HG03108 (cell line): Measurements from ENCODE around the gene HOXB1.

ENCODE experiments used
- ATAC-seq: cut with Tn5 transposase; IDR thresholded peaks from one replicate; pipeline ENCODE4 v1.9.1; 2021; ENCODE audit warnings: moderate library complexity; ENCODE audit not compliant: unreplicated experiment

Gene HOXB1

GRCh38 chr17:48530887-48531272 lies at the start of gene HOXB1:
Gene HOXB1 (minus strand): TSS chr17:48531011. CDS start chr17:48530904, 107 bp downstream.
- no peak for ATAC-seq

GRCh38 chr17:48579760-48580554 lies 49.1 kb upstream of the HOXB1 start:
- no peak for ATAC-seq

DNA sequence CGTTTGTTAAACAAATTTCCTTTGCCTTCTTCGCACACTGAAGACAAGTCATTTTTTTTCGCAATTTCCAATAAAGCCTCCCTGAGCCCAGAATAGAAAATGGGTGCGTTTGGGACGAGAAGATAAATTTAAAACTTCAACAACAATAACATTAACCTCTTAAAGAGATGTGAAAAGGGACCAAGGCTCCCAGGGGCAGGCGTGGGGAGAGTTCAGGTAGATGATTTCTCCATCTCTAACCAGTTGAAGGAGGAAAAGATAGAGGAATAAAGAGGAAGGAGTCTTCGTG lies 48.6 kb upstream of the HOXB1 start:
- ATAC-seq = no peak

DNA sequence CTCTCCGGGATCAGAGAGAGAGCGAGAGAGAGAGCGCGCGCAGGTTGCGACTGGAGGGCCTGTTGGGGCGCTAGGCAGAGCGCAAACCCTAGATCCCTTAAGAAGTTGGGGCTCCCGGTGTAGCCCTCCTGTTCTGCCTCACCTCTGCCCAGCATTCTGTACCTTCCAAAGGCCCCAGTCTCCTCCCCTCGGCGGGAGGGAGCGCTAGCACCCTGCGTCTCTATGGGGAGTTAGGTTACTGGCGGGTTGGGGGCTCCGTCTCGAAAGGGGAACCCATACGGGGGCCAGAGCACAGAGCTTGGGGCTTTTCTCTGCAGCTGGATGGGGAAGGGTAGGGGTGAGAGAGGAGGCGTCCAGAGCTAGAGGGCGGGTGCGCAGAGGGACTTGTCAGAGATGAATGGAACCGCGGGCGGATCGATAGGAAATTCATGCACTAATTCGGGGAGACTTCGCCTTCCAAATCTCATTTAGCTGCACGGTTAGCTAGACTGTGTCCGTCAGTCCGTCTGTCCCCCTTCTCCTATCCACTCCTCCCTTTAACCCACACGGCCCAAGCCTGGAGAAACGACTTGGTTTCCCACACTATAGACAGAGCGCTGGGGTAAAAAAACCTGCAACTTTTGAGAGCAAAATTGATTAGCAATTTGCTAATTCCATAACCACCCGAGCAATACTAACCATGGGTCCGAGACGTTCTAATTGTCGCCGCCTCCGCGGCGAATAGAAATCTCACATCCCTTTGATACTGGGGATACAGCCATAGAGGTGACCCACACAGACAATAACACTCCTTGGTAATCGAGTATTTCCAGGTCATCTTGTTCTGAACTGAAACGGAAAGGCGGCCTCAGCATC lies 48.0 kb upstream of the HOXB1 start:
- peak; percentile 17 for ATAC-seq

- peak; percentile 53 for ATAC-seq
Observed at GRCh38 chr17:48577946-48578615, 47.3 kb upstream of the HOXB1 start, which contains the start of gene HOXB4. Gene HOXB4 (minus strand): TSS chr17:48578350. CDS start chr17:48578319, 31 bp downstream.

GRCh38 chr17:48577330-48577945 lies 46.6 kb upstream of the HOXB1 start:
- no peak for ATAC-seq

GRCh38 chr17:48576479-48577309 lies 45.9 kb upstream of the HOXB1 start:
- ATAC-seq = no peak

- no peak for ATAC-seq
Observed at GRCh38 chr17:48575673-48576478, 45.1 kb upstream of the HOXB1 start.

- no peak for ATAC-seq
Observed at GRCh38 chr17:48575066-48575582, 44.3 kb upstream of the HOXB1 start.

GRCh38 chr17:48574505-48575065 lies 43.8 kb upstream of the HOXB1 start:
- no peak for ATAC-seq

DNA sequence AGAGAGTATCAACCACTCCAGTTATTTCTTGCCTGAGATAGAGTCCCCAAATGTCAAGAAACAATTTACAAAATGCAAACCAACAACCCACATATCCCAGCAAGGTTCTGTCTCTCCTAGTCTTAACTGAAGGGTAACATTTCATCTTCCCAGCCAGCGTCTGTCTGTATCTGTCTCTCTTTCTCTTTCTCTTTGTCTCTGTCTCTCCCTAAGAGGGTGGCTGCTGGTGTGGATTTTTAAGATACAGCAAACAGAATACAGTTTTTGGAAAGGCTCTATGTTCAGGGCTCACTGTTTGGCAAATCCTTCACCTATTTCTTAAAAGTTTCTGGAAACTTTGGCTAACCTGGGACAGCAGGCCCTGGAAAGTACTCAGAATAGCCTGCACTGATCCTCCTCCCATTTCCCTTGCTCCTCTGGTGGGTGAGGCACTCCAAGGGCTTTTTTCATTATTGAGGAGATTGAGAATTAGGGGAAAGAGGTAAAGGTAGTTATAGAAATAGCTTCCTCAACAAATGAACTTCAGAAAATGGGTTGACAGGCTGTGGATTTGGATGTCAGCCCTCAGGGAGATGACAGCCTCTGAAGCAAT lies 41.1 kb upstream of the HOXB1 start:
- ATAC-seq = no peak

DNA sequence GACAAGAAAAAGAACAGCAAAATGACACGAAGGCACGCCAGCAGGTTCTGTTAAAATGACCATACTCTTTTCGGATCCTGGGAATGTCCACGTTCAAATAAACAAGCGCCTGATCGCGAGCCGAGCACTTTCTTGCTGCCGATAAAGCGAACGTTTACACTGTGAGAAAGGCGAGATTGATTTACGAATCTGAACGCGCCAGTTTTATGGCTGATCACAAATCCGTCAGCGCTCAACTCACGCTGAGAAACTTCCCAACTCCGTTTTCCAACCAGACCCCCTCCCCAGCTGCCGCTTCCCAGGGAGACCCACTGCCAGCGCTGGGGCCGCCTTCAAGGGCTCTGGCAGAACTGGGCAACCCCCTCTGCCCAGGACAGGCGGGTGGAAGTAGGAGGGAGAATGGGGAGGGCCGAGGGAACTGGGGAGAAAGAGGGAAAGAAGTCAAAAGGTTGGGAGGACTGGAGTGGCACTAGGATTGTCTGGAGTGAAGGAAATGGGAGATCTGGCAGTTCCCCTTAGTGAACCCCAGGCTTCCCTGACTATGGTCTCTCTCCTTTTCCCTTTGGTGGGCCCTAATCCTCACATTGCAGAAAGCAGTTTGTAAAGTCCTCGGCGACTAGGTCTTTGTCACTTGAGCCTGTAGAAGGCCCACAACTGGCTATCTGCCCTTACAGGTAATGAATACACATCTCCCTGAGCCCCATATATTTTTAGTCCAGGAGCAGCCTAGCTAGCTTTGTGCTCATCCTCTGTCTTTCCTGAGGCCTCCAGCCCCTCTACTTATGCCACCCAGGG lies 40.4 kb upstream of the HOXB1 start:
- no peak for ATAC-seq

- no peak for ATAC-seq
Observed at GRCh38 chr17:48570325-48571023, 39.7 kb upstream of the HOXB1 start.

DNA sequence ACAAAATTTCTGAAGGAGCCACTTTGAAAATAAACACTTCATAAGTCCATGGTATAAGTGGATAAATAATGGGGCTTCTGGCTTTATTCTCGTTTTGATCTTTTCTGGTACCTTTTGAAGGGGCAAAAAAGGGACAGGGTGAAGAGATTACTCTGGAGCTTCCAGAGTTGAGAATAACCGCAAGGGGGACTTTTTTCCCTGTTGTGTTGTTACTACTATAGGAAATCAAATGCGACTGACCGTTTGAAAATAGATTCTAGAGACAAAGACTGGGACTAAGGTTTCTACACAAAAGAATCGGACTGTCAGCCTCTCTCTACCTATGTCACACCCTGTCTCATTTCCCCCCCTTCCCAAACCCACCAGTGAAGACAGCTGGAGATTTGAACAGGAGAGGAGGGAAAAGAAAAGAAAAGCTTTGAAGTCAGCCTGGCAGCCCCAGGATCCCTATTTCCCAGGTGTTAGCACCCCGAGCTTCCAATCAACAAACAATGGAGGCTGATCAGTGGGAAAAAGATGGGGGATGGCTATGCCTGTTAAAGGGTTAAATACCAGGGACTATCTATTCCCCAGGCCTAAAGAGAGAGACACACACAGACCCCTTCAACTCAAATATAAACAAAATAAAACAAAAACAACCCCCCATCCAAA lies 39.0 kb upstream of the HOXB1 start:
- ATAC-seq = no peak

- ATAC-seq = no peak
Observed at GRCh38 chr17:48569240-48569582, 38.4 kb upstream of the HOXB1 start.

GRCh38 chr17:48568499-48569239 lies 37.9 kb upstream of the HOXB1 start:
- no peak for ATAC-seq
